ENCODE data around the gene PIK3R3. TPM values are rescaled to one million over a fixed set of nuclear protein-coding genes. Genes with fewer than 3 reads are reported as not detected.

PIK3R3 gene
- total and polyA plus RNA-seq, 9 of the 15 experiments (the other 6 are each of a cell fraction or from before 2014, with no cell fraction given), result 1.4 to 7.7 (median 4.6) TPM

- no peak for TF ChIP-seq HBP1 (CRISPR knock-in tag; IDR thresholded peaks at IDR 0.05)
- peak; percentile 26; the same call in 1 of the 2 replicates for TF ChIP-seq ZBTB40 (IDR thresholded peaks at IDR 0.05)
- TF ChIP-seq ZBTB40 (CRISPR knock-in tag; IDR thresholded peaks at IDR 0.05), result no peak
- TF ChIP-seq KLF10 (CRISPR knock-in tag; IDR thresholded peaks at IDR 0.05), result no peak
- TF ChIP-seq KHSRP (IDR thresholded peaks at IDR 0.05), result peak; percentile 93
- TF ChIP-seq LCOR (CRISPR knock-in tag; IDR thresholded peaks at IDR 0.05), result peak; percentile 96
- no peak for TF ChIP-seq HDAC6 (IDR thresholded peaks at IDR 0.05; ENCODE audit: low read depth, low read length)
- TF ChIP-seq, protein P1, sequence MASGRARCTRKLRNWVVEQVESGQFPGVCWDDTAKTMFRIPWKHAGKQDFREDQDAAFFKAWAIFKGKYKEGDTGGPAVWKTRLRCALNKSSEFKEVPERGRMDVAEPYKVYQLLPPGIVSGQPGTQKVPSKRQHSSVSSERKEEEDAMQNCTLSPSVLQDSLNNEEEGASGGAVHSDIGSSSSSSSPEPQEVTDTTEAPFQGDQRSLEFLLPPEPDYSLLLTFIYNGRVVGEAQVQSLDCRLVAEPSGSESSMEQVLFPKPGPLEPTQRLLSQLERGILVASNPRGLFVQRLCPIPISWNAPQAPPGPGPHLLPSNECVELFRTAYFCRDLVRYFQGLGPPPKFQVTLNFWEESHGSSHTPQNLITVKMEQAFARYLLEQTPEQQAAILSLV (tag; IDR thresholded peaks at IDR 0.05), result no peak
- TF ChIP-seq ZSCAN32 (CRISPR knock-in tag; IDR thresholded peaks at IDR 0.05), result peak; percentile 46; the same call in 1 of the 2 replicates
- TF ChIP-seq NUFIP1 (IDR thresholded peaks at IDR 0.05; ENCODE audit: partially characterized antibody), result no peak
- peak; percentile 51; the same call in 1 of the 2 replicates for TF ChIP-seq ZNF384 (IDR thresholded peaks at IDR 0.05; ENCODE audit: low read depth, low read length)
- TF ChIP-seq ZNF639 (CRISPR knock-in tag; conservative IDR thresholded peaks at IDR 0.05 in 1 of 2, IDR thresholded peaks at IDR 0.05 in 1 of 2), result peak in 1 of 2 experiments; percentile 92; a peak in 2 of 4 replicates
Measured at GRCh38 chr1:46158312-46159281, 26.2 kb upstream of the PIK3R3 start (continued).

All from K562 (cell line).